ENCODE data around the gene MGST2. TPM values are rescaled to one million over a fixed set of nuclear protein-coding genes. Genes with fewer than 3 reads are reported as not detected.

The MGST2 gene
- polyA plus RNA-seq, 1 donor, result 45.7 TPM

DNA sequence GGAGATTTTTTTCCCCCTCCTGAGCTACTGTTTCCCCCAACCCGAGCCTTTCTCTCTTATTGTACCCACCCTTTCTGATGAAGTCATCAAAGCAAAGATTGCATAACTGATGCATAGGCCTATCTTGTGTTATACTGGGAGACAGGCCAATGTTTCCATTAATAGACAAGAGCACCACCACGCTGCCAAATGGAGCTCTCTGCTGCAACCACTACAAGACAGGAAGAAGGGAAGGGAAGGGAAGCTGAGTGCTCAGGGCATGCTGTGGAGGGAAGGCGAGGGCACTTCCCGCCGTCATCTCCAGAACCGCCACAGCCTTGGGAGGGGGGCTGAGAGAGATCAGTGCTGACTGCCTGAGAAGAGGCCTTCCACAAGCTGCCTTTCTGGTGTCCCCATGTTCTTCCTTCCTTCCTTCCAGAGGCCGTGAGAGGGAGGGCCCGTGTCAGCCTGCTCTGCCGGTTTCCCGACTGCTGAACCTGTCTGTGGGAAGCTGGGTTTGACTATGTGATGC, 75.0 kb downstream of the MGST2 start:
- DNase-seq, result peak; percentile 85

- no peak for DNase-seq
Measured at GRCh38 chr4:139743027-139743426, 77.4 kb downstream of the MGST2 start.

GRCh38 chr4:139744232-139744631, 78.6 kb downstream of the MGST2 start:
- no peak for DNase-seq

DNA sequence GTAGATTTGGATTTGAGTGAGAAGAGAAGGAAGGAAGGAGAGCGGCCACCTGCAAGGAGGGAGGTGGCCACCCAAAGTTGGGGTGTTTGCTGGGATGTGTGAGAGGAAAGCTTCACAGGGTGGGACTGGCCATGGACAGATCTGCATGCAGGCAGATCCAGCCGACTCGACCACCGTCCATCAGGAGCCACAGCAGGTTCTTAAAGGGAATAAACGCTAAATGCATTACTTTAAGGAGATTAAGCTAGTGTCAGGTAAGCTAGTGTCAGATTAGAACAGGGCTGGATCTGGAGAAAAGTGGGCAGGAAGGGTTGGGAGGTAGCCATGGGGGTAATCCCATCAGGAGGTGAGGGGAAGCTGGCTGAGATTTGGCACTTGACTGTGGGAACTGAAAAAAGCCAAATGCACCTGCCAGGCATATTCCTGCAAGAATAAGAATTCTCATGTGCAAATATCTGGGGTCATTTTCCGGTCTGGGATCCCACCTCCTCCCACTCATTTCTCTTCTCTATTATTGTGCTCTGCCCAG, 79.6 kb downstream of the MGST2 start:
- DNase-seq, result no peak

DNA sequence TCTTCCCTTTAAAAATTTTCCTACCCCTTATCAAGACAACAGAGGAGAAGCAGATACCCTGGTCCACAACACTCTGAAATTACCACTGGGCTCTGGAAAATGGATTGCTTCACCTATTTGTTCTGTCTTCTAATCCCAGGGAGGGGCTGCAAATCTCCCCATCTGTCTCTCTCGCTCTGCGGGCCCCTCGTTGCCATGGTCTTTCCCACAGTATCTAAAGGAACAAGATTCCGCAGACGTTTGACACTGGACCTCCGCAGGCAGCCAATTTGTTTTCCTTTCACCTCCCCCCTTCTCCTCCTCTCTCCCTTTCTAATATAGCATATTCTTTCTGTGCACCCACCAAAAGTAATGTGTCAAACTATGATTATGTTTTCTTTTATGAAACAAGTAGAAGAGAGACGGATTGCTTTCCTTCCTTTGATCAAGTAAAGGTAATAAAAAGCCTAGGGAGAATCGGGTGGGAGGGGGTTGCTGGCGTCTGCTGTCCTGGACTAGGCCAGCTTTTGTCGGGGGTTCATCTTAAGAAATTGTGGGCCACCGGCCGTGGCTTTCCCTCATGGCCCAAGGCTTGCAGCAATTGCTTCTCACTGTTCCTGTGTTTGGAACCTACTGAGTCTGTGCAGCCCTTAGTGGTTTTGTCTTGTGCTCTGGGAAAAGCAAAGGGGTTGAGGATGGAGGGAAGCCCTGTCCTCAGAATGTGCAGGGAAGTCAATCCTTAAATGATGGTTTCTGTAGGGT, 81.0 kb downstream of the MGST2 start:
- no peak for DNase-seq

DNA sequence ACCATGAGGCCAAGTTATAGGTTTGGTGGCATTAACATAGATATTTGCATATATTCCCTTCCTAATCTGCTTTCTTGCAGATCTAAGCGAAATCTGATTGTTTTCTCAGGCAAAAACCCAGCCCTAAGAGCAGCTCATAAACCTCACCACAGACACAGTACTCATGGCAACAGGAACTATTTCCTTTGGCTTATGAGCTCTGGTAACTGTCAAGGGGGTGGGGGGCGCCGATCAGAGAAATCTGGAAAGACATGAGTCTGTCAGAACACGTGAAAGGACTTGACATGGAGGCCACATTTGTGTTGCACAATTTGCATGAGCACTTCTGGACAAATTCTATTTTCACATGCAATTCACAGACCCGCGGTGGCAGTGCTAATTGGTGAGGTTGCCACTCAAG, 83.7 kb downstream of the MGST2 start:
- no peak for DNase-seq

DNA sequence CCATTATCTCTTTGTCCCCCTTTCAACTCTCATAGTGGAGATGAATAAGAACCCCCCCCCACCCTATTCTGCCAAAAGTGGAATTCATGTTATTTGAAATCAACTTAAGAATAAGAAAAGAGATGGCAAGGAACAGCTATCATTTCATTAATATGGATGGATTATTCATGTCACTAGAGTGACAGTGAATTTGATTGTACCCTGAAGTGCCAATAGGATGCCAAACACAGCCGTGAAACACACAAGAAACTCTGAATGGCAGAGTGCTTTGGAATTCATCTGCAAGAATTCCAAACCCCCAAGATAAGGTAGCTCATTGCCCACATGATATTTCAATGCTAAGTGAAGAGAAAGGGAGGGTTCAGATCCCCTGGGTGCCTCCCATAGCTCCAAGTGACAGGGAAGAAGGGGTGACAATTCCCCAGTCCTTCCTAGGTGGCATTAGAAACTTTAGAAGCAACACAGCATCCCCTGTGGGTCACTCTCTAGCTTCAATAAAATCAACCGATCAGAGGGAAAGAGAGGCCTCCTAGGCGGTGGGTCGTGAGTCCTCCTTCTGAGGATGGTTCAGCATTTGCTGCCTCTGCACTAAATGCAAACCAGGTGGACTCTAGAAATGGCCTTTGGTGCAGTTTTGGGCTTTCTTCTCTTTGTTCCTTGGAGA, 84.3 kb downstream of the MGST2 start:
- DNase-seq, result no peak

DNA sequence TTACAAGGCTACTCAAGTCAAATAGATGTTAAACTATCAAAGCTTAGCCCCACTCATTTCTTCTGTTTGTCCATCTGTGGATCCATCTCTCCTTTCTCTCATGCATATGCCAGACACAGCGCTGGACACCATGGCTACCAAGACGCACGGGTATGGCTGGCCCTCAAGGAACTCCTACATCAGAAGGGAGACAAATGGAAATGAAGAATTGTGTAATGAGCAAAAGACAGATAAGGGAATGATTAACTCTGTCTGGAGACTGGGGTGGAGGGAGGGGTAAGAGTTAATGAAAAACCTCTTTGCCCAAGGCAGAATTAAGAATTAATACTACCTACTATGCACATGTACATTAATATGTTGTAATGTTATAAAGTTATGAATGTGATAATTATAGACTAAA, 88.1 kb downstream of the MGST2 start:
- DNase-seq, result no peak

Other genes with a start within 250 kb of the MGST2 start
- 7.8 TPM for gene RAB33B, start 211.7 kb upstream of the MGST2 start, polyA plus RNA-seq (ENCODE audit: insufficient read length)
- 107 TPM for gene SETD7, start 109.6 kb upstream of the MGST2 start, polyA plus RNA-seq (ENCODE audit: insufficient read length)

Measured in hindlimb muscle (tissue), 1 donor.